HG03025 (cell line): ENCODE measurements around the gene CDH16.

ENCODE experiments used
- ATAC-seq: cut with Tn5 transposase; IDR thresholded peaks from one replicate; pipeline ENCODE4 v1.9.1; 2021; ENCODE audit warnings: mild to moderate bottlenecking, moderate library complexity; ENCODE audit not compliant: unreplicated experiment, low FRiP score

CDH16 gene

DNA sequence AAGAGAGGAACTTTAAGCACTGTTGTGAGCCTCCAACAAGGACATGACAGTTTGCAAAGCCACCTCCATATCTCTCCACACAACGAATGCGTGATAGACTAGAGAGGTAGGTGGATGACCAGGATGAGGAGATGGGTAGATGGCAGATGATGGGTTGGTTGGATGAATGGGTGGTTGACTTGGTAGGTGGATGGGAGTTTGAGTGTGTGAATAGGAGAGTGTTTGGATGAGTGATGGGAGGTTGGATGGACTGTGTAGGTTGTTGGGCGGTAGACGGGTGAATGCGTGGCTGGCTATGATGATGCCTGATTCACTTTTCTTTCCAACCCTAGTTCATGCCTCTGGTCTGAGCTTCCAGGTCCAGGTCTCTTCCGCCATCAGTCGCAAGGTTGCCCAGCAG lies 4.1 kb downstream of the CDH16 start:
- no peak for ATAC-seq

- ATAC-seq, result no peak
Measured at GRCh38 chr16:66913711-66914110, 5.0 kb downstream of the CDH16 start.

DNA sequence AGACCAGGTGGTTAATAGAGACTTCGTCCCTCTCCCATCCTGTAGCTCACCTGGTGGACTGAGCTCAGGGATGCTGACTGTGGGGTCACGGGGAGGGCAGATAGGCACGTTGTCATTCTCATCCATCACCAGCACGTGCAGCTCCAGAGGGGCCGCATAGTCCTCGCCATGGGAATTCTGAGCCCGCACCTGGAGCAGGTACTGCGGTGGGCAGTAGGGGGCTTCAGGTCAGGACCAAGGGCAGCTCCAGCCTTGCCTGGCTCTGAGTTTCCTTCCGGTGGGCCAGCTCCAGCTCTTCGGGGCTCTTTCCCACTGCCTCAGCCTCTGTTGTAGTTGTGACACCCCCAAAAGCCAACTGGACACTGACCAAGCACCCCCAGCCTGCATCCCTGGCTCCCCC lies 5.6 kb downstream of the CDH16 start:
- no peak for ATAC-seq

GRCh38 chr16:66911801-66912200 lies 6.9 kb downstream of the CDH16 start:
- ATAC-seq, result no peak

DNA sequence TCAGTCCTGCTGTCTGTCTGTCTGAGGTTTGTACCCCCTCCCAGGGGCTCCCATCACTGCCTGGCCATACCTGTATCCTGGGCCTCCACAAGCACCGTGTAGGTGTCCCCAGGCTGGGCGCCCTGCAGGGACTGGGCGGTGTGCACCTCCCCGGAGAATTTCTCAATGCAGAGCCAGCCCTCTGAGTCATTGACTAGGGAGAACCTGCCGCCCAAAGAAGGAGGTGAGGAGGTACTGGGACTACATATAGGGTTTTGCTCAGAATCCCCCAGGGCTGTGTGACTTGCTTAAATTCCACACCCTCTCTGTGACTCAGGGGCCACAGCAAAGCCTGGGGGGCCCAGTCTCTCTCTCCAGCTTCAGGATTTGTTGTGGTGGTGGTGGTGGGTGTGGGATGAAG lies 7.6 kb downstream of the CDH16 start:
- no peak for ATAC-seq

GRCh38 chr16:66910175-66910940 lies 8.3 kb downstream of the CDH16 start:
- no peak for ATAC-seq

GRCh38 chr16:66908762-66909559 lies 9.7 kb downstream of the CDH16 start:
- ATAC-seq, result no peak

DNA sequence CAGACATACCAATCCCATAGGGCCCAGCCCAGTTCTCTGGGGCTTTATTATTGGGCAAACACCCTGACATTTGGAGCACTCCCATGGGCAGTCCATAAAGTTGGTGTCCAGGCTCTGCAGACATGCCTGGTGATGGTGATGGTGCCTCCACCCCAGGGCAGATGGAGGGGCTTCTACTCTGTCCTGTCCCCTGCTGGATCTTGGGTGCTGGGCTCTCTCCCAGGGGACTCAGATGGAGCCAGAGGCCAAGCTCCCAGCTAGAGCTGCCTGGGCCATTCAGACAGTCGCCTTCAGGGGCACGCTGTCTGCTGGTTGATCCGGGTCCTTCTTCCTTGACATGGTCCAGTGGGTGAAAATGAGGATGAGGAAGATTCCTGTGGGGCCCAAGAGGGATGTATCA lies 10.6 kb downstream of the CDH16 start:
- ATAC-seq, result no peak

DNA sequence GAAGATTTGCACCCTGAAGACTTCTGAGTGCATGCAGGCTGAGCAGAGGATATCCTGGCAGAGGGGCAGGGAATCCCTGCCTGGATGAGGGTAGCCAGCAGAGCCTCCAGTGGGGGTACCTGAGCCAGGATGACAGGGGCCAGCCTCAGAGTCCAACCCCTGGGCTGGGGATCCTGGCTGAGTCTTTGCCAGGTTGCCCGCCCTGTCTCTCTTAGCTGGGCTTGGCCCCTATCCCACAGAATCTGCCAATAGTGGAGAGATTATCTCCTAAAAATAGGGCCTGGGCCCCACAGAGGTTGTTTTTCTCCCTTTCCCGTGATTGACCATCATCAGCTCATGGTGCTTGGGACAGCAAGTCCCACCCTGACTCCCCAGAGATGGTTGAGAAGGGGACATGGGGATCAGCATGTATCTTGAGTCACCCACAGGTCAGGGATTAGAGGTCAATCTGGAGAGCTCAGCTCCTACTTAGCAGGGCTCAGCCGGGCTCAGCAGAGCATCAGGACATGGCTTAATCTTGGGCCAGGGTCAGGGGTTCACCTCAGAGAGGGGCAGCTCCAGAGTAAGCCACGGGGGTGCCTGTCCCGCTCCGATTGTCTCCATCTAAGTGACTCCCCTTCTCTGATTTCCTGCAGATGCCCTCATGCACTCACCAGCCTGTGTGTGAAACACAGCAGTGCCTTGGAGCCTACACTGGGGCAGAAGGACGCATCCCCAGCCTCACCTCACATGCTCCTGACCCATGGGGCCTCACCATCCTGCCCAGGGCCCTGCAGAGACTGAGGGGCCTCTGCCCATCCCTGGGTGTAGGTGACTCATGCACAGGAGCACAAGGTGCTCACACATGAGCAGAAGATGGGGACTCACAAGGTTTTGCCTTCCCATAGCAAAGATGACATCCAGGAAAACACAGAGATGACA lies 11.5 kb downstream of the CDH16 start:
- no peak for ATAC-seq

- ATAC-seq, result no peak
Measured at GRCh38 chr16:66905633-66906539, 12.8 kb downstream of the CDH16 start.

DNA sequence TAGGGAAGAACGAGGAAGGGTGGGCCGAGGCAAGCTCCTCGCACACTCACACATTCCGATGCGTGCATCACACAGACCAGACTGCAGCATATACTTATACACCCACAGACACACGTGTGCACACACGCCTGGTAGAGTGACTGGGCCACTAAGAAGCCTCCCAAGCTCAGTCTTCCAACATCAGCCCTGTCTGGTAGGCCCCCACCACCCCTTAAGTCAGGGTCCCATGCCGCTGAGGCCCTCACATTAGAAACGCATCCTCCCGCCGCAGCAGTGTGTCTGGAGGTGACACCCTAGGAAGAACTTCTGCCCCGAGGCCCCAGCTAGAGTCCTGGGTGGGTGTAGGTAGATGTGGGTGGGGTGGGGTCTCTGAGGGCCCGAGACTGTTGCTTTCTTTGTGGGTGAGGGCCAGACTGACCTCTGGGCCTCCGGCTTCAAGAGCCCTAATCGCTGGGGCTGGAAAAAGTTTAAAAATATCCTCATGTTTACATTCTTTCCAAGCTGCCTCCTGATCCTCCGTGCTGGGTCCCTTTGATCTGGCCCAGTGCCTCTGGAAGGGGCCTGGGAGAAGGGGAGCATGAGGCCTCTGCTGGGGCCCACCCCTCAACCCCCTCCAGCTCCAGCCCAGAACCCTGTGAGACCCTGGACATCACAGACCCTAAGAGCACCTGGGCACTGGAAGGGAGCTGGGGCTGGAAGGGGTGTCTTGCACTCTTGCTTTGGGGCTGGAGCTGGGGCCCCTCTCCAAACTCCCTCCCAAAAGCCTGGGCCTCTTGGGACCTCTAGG lies 13.6 kb downstream of the CDH16 start:
- no peak for ATAC-seq

DNA sequence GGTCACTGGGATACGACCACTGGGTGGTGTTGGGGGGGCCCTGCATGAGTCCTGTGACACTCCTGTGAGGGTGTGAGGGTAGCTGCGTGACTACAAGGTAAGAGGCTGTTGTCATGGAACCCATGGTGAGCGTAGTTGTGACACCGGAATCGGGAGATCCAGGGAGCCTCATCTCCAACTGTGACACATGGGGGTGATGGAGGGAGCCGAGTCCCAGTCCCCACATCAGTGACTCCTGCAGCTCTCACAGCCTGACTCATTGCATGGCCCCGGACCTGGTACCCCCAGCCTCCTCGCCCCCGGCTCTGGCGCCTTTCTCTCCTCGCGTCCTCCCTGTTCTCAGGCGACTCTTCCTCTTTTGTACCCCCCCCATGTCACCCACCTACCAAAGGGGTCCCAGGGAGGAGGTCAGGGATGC lies 14.2 kb downstream of the CDH16 start:
- no peak for ATAC-seq

- ATAC-seq, result no peak
Measured at GRCh38 chr16:66903544-66904427, 14.9 kb downstream of the CDH16 start.

DNA sequence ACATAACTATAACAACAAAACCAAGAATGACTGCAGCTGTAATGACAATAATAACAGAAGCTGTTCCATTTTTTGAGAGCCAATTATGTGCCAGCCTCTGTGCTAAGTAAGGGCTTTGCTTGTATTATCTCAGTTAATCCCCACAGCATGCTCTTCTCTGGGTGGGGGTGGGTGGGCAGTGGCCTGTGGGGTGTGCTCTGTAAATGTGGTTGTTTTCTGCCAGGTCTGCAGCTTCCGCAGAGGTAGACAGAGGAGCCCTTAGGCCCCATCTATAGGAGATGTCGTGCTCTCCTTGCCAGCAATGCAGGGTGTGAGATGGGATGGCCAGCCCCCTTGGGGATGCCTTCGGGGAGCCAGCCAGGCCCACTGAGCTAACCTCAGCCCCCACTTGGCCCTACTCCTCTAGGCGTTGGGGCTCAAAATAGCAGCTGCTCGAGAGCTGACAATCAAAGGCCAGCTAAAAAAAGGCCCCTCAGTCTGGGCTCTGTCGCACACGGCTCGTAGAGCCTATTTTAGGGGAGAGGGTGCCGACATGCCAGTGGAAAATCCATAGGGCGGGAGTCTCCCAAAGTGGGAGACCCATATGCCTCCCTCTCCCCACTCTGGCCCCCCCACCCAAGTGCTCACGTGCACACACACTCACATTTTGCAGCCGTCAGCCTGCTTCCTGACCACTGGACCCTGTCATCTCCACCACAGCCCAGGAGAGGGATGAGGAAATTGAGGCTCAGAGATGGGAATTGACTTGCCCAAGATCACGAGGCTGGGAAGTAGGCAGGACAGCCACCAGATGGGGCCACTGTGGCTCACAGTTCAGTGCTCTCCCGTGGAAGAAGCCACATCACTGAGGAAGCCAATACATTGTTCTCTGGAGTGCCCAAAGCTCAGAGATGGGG lies 15.8 kb downstream of the CDH16 start:
- ATAC-seq, result no peak

DNA sequence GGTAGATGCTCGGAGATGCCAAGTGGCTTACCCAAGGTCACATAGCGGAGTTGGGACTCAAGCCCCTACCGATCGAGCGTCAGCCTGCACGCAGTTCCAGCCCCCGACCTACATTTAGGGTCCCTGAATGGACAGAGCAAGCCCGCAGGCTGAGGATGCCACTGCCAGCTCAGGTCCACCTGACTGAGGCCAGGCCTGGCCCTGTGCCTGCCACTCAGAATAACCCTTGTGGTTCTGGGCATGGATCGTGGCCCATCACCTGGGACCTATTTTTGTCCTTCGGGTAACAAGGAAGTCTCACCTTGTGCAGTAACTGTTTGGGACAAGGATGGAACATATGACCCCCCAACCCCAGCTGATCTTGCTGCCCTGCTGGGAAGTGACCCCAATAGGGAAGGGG lies 17.1 kb downstream of the CDH16 start:
- ATAC-seq, result no peak

DNA sequence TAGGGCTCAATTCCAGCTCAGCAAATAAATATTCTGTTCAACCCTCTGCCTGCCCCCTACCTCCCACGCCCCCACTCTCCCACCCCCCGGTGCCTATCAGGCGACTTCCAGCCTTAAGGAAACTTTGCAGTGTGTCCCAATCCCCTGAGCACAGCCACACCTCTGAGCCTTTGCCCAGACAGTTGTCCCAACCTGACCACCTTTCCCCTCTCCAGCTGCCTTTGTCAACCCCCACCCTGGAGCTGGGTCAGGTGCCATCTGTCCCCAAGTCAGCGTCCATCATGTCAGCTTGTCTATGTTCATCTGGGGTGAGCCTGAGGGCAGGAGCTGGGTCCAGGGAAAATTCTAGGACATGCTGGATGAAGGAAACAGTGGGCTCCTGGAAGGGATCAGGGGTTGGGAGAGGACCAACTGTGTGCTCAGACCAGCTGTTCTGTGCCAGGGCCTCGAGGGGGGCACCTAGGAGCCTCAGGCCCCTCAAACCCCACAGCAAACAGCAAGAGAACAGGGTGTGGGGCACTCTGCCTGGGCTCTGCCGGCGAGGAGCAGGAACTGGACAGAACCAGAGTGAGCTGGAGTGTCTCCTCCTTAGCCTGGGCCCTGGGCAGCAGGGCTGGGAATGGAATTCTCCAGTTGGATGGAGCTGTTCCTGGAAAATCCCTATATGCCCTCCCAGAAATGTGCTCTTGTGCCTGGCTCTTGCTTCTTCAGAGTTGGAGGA lies 17.8 kb downstream of the CDH16 start:
- no peak for ATAC-seq
